ENCODE results near the gene CEND1. TPM values are rescaled to one million over a fixed set of nuclear protein-coding genes. Genes with fewer than 3 reads are reported as not detected.

CEND1 gene
- total and polyA plus RNA-seq, 2 donors (not counting 3 experiments of a cell fraction or from before 2014, with no cell fraction given): 0.15 to 0.40 TPM

DNA sequence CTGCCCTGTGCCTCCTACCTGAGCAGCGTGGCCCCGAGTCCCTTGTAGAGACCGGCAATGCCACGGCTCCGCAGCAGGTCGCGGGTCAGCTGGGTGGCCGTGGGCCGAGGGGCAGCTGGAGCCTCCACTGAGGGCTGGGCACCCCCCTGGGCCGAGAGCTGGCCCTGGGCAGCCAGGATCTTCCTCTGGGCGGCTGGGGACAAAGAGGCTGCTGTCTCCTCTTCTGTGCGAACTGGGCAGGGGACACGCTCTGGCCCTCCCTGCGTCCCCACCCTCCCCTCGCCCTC lies 2.6 kb upstream of the CEND1 start:
- no peaks in the 10 kb centered on the region for H3K27me3 ChIP-seq (ENCODE audit: control insufficient read depth in 2 of 2, insufficient read depth in 2 of 2, low read length in 2 of 2)
- no peak overlapping the region for H2AFZ ChIP-seq (ENCODE audit: low read depth, low read length)
- H3K4me3 ChIP-seq (replicated peaks in 1 of 3; ENCODE audit: insufficient read depth in 1 of 3, low read depth in 1 of 3, low read length in 3 of 3): no peak overlapping the region
- DNase-seq (ENCODE audit: low read depth, low spot score): no peak
- no peak for TF ChIP-seq POLR2A (IDR thresholded peaks at IDR 0.05; ENCODE audit: low read depth, low read length)
- no peak for TF ChIP-seq EZH2 (IDR thresholded peaks at IDR 0.05; ENCODE audit: borderline replicate concordance, low read depth, low read length, severe bottlenecking)
- TF ChIP-seq POLR2AphosphoS5 (IDR thresholded peaks at IDR 0.05; ENCODE audit: insufficient read depth, low read depth, low read length): no peak
- no peak for TF ChIP-seq JUN (IDR thresholded peaks at IDR 0.05; ENCODE audit: borderline replicate concordance, insufficient read depth, insufficient read length, low read depth)
- no peak for TF ChIP-seq MYC (IDR thresholded peaks at IDR 0.05; ENCODE audit: low read depth, low read length)
- TF ChIP-seq FOS (IDR thresholded peaks at IDR 0.05; ENCODE audit: borderline replicate concordance, insufficient read depth, low read length): no peak
- TF ChIP-seq CTCF (IDR thresholded peaks at IDR 0.05; ENCODE audit: extremely low read depth in 1 of 2, insufficient read depth in 1 of 2, low read depth in 1 of 2, low read length in 2 of 2): no peak
- no peak for TF ChIP-seq MAX (IDR thresholded peaks at IDR 0.05; ENCODE audit: insufficient read depth, insufficient read length)
- no peak for TF ChIP-seq GATA2 (IDR thresholded peaks at IDR 0.05; ENCODE audit: insufficient read depth, insufficient read length, low read depth, low read length)
- no peaks in the 10 kb centered on the region for H3K9me1 ChIP-seq (replicated peaks; ENCODE audit: control insufficient read depth, extremely low read depth, insufficient read depth, low read length)
- peaks cover 14% of the 10 kb centered on the region for H3K4me1 ChIP-seq (ENCODE audit: control insufficient read depth, extremely low read depth, insufficient read depth, low read length)
- POLR2A ChIA-PET: no interaction called here
- no peaks in the 10 kb centered on the region for H3K9me3 ChIP-seq (replicated peaks; ENCODE audit: control insufficient read depth, insufficient read depth, low read length)
- peaks cover 11% of the 10 kb centered on the region for H3K79me2 ChIP-seq (ENCODE audit: control insufficient read depth, insufficient read depth, low read length)
- CTCF ChIA-PET: no interaction called here
- no TSS peak for BruUV-seq (replicated peaks)
- H3K4me2 ChIP-seq (ENCODE audit: insufficient read depth, low read length): no peak overlapping the region
- no peaks in the 10 kb centered on the region for H4K20me1 ChIP-seq (replicated peaks; ENCODE audit: control insufficient read depth, extremely low read depth, insufficient read depth, low read length)
- no peak overlapping the region for H3K27ac ChIP-seq (ENCODE audit: insufficient read depth, low read depth, low read length)
- dilution Hi-C loops (cut with MboI; ENCODE audit: extremely low pct_ligation_motif_present, low sequenced_read_pairs) (no loop called here), intact Hi-C loops (cut with micrococcal nuclease) (no loop called here)
- H3K36me3 ChIP-seq (ENCODE audit: control insufficient read depth in 2 of 2, extremely low read depth in 1 of 2, insufficient read depth in 2 of 2, low read length in 2 of 2): no peaks in the 10 kb centered on the region
- no peak for FAIRE-seq
- H3K9ac ChIP-seq (replicated peaks; ENCODE audit: extremely low read depth, insufficient read depth, low read length): no peak overlapping the region
